Measurements from ENCODE around the gene ADK.

The ADK gene

DNA sequence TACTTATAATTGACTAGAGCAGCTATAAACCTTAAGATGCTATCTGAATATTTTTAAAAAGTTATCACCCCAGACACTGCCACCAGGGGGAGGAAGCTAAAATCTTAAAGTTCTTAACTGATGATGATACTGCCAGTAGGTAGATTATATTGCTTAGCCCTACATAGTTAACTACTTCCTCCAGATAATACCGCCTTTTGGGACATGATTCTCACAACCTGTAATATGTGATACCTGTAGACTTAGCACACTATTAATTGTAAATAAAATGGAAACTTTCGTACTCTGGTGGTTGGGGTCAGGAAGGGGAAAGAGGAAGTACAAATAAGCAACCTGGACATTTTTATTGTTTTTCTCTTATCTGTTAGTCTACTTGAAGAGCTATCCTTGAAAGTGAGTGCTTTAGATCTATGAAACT is 268.9 kb downstream of the ADK start:
- H3K4me1 ChIP-seq (ENCODE audit: low read depth, poor library complexity, severe bottlenecking): peaks cover 24% of the 10 kb centered on the region
- no peak overlapping the region for H3K4me2 ChIP-seq
- H3K27me3 ChIP-seq (ENCODE audit: insufficient read depth, low read depth): no peaks in the 10 kb centered on the region
- H3K36me3 ChIP-seq (ENCODE audit: insufficient read depth): no peaks in the 10 kb centered on the region
- H3K79me2 ChIP-seq (ENCODE audit: insufficient read depth, low read depth): no peaks in the 10 kb centered on the region
- H3K4me3 ChIP-seq (IDR thresholded peaks at IDR 0.05; ENCODE audit: insufficient read depth, low read depth, low read length): no peak overlapping the region
- H3K9ac ChIP-seq: no peak overlapping the region
- TF ChIP-seq, protein P1, sequence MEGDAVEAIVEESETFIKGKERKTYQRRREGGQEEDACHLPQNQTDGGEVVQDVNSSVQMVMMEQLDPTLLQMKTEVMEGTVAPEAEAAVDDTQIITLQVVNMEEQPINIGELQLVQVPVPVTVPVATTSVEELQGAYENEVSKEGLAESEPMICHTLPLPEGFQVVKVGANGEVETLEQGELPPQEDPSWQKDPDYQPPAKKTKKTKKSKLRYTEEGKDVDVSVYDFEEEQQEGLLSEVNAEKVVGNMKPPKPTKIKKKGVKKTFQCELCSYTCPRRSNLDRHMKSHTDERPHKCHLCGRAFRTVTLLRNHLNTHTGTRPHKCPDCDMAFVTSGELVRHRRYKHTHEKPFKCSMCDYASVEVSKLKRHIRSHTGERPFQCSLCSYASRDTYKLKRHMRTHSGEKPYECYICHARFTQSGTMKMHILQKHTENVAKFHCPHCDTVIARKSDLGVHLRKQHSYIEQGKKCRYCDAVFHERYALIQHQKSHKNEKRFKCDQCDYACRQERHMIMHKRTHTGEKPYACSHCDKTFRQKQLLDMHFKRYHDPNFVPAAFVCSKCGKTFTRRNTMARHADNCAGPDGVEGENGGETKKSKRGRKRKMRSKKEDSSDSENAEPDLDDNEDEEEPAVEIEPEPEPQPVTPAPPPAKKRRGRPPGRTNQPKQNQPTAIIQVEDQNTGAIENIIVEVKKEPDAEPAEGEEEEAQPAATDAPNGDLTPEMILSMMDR (conservative IDR thresholded peaks at IDR 0.05; ENCODE audit: low read depth, low read length): peak; percentile 84
- H4K20me1 ChIP-seq (ENCODE audit: insufficient read depth): peaks cover 2% of the 10 kb centered on the region; the same call in 1 of the 2 replicates
- H3K27ac ChIP-seq: no peak overlapping the region
- no peak overlapping the region for H2AFZ ChIP-seq (ENCODE audit: low read depth)

DNA sequence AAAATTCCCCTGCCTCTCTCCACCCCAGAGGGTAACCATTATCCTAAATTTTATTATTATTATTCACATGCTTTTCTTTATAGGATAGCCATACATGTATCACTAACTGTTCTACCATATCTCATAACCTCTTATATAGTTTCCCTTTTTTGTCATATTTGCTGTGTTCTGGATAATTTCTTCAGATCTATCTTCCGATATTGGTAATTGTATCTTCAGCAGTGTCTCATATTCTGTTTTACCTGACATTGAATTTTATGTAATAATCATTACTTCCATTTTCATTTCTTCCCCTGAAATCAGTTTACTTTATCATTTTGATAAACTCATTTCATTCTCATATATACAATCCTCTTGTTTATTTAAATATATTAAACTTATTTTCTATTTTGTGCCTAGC is 273.5 kb downstream of the ADK start:
- no peak overlapping the region for H3K4me3 ChIP-seq (IDR thresholded peaks at IDR 0.05; ENCODE audit: insufficient read depth, low read depth, low read length)
- H3K27ac ChIP-seq: no peak overlapping the region
- H3K27me3 ChIP-seq (ENCODE audit: insufficient read depth, low read depth): no peaks in the 10 kb centered on the region
- H4K20me1 ChIP-seq (ENCODE audit: insufficient read depth): peaks cover under 1% of the 10 kb centered on the region; the same call in 1 of the 2 replicates
- no peaks in the 10 kb centered on the region for H3K79me2 ChIP-seq (ENCODE audit: insufficient read depth, low read depth)
- TF ChIP-seq, protein P1 (conservative IDR thresholded peaks at IDR 0.05; ENCODE audit: low read depth, low read length): no peak
- H3K36me3 ChIP-seq (ENCODE audit: insufficient read depth): no peaks in the 10 kb centered on the region
- H3K4me1 ChIP-seq (ENCODE audit: low read depth, poor library complexity, severe bottlenecking): peaks cover 2% of the 10 kb centered on the region
- no peak overlapping the region for H3K9ac ChIP-seq
- no peak overlapping the region for H2AFZ ChIP-seq (ENCODE audit: low read depth)
- no peak overlapping the region for H3K4me2 ChIP-seq

DNA sequence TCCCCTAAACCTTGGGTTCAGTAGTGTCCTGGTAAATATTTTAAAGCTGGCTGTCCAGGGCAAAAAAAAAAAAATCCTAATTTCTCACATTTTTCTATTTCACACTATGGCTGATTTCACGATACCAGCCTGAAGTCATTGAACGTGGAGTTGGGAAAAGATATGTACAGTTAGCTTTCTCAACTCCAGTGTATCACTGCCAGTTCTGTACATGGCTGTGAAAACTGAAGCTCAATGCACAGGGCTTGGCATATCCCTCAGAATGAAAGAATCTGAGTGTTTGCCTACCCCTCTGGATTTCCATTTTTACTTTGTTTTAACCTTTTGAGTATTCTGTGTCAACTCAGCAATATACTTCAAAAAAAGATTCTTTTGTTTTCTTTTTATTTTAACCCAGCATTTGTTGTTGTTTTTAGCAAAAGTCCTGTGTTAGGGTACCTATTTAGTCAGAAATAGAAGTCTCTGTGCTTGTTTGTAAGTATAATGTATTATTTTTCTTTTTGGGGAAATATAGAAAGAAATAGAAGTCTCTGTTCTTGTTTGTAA is 274.5 kb downstream of the ADK start:
- Histone ChIP-seq H3K4me3 (IDR thresholded peaks at IDR 0.05; ENCODE audit: insufficient read depth, low read depth, low read length) (no peak overlapping the region), H2AFZ (ENCODE audit: low read depth) (no peak overlapping the region), H3K27ac (no peak overlapping the region), H3K4me1 (ENCODE audit: low read depth, poor library complexity, severe bottlenecking) (no peaks in the 10 kb centered on the region), H3K9ac (no peak overlapping the region), H3K36me3 (ENCODE audit: insufficient read depth) (no peaks in the 10 kb centered on the region), H4K20me1 (ENCODE audit: insufficient read depth) (no peaks in the 10 kb centered on the region), H3K27me3 (ENCODE audit: insufficient read depth, low read depth) (no peaks in the 10 kb centered on the region), H3K4me2 (no peak overlapping the region), H3K79me2 (ENCODE audit: insufficient read depth, low read depth) (no peaks in the 10 kb centered on the region)
- TF ChIP-seq, protein P1 (conservative IDR thresholded peaks at IDR 0.05; ENCODE audit: low read depth, low read length): no peak

DNA sequence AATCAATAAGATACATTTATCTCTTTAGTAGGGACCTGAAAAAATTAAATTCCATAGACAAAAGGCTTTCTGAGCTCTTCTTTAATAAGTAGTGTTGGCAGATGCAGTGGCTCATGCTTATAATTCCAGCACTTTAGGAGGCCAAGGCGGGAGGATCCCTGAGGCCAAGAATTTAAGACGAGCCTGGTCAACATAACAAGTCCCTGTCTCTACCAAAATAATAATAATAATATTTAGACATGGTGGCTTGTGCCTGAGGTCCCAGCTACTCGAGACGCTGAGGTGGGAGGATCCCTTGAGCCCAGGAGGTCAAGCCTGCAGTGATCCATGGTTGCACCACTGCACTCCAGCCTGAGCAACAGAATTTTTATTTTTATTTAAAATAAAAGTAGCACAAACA is 280.8 kb downstream of the ADK start:
- Histone ChIP-seq H4K20me1 (ENCODE audit: insufficient read depth) (no peaks in the 10 kb centered on the region), H3K4me3 (IDR thresholded peaks at IDR 0.05; ENCODE audit: insufficient read depth, low read depth, low read length) (no peak overlapping the region), H3K4me2 (no peak overlapping the region), H3K79me2 (ENCODE audit: insufficient read depth, low read depth) (no peaks in the 10 kb centered on the region), H3K36me3 (ENCODE audit: insufficient read depth) (no peaks in the 10 kb centered on the region), H3K27ac (no peak overlapping the region), H3K9ac (no peak overlapping the region), H3K27me3 (ENCODE audit: insufficient read depth, low read depth) (no peaks in the 10 kb centered on the region), H3K4me1 (ENCODE audit: low read depth, poor library complexity, severe bottlenecking) (peaks cover 8% of the 10 kb centered on the region), H2AFZ (ENCODE audit: low read depth) (no peak overlapping the region)
- TF ChIP-seq, protein P1 (conservative IDR thresholded peaks at IDR 0.05; ENCODE audit: low read depth, low read length): no peak
